GM19467 (cell line): Measurements from ENCODE around the gene CYP4F12.

Experiments
- ATAC-seq: cut with Tn5 transposase; IDR thresholded peaks from one replicate; pipeline ENCODE4 v1.9.1; 2021; ENCODE audit warnings: mild to moderate bottlenecking, moderate library complexity; ENCODE audit not compliant: unreplicated experiment

Gene CYP4F12

GRCh38 chr19:15672580-15673175, at the start of gene CYP4F12:
CYP4F12 (plus strand) TSS chr19:15673087; CDS start chr19:15673530, 443 bp downstream.
- ATAC-seq: no peak

- ATAC-seq: no peak
These were observed 49.1 kb upstream of the CYP4F12 start for GRCh38 chr19:15623711-15624318.

- ATAC-seq: no peak
These were observed 44.5 kb upstream of the CYP4F12 start for GRCh38 chr19:15628236-15629002.

- no peak for ATAC-seq
These were observed 43.6 kb upstream of the CYP4F12 start for GRCh38 chr19:15629003-15629880.

- ATAC-seq: no peak
These were observed 41.1 kb upstream of the CYP4F12 start for GRCh38 chr19:15631817-15632216.

- no peak for ATAC-seq
These were observed 39.6 kb upstream of the CYP4F12 start for GRCh38 chr19:15633082-15633835.

GRCh38 chr19:15634105-15634504, 38.8 kb upstream of the CYP4F12 start:
- no peak for ATAC-seq

- no peak for ATAC-seq
These were observed 37.7 kb upstream of the CYP4F12 start for GRCh38 chr19:15635016-15635805.

- ATAC-seq: no peak
These were observed 36.9 kb upstream of the CYP4F12 start for GRCh38 chr19:15636026-15636425.

GRCh38 chr19:15639596-15639995, 33.3 kb upstream of the CYP4F12 start:
- no peak for ATAC-seq

GRCh38 chr19:15640294-15640903, 32.5 kb upstream of the CYP4F12 start, which contains the start of gene CYP4F3:
CYP4F3 (plus strand) TSS chr19:15640897; CDS start chr19:15641416, 519 bp downstream.
- ATAC-seq: no peak

- ATAC-seq: no peak
These were observed 31.8 kb upstream of the CYP4F12 start for GRCh38 chr19:15640904-15641597.

- ATAC-seq: no peak
These were observed 30.9 kb upstream of the CYP4F12 start for GRCh38 chr19:15641901-15642491.

GRCh38 chr19:15642807-15643206, 30.1 kb upstream of the CYP4F12 start:
- no peak for ATAC-seq

GRCh38 chr19:15643387-15643786, 29.5 kb upstream of the CYP4F12 start:
- ATAC-seq: no peak

GRCh38 chr19:15644066-15644741, 28.7 kb upstream of the CYP4F12 start:
- ATAC-seq: no peak

- ATAC-seq: no peak
These were observed 28.1 kb upstream of the CYP4F12 start for GRCh38 chr19:15644816-15645215.

- no peak for ATAC-seq
These were observed 23.4 kb upstream of the CYP4F12 start for GRCh38 chr19:15649526-15649925.
